ENCODE results near the gene NAE1.
A peak's percentile ranks its signal among the peaks of the same experiment; 100 is the strongest.

The NAE1 gene

GRCh38 chr16:66857437-66857836, 26.7 kb upstream of the NAE1 start:
- Mint-ChIP-seq H3K27me3 (no peaks in the 10 kb centered on the region), H3K4me1 (no peaks in the 10 kb centered on the region), H3K27ac (no peak overlapping the region), H3K4me3 (no peak overlapping the region), H3K9me3 (no peaks in the 10 kb centered on the region), H3K36me3 (ENCODE audit: low read depth) (no peaks in the 10 kb centered on the region)
- ATAC-seq (no peak), DNase-seq (no peak)

- DNase-seq (no peak), ATAC-seq (no peak)
- H3K27me3 Mint-ChIP-seq, result no peaks in the 10 kb centered on the region
- no peak overlapping the region for H3K4me3 Mint-ChIP-seq
- no peaks in the 10 kb centered on the region for H3K36me3 Mint-ChIP-seq (ENCODE audit: low read depth)
- H3K27ac Mint-ChIP-seq, result no peak overlapping the region
- H3K9me3 Mint-ChIP-seq, result no peaks in the 10 kb centered on the region
- H3K4me1 Mint-ChIP-seq, result no peaks in the 10 kb centered on the region
Observed at GRCh38 chr16:66856801-66857200, 26.0 kb upstream of the NAE1 start.

- DNase-seq (no peak), ATAC-seq (no peak)
- Mint-ChIP-seq H3K36me3 (ENCODE audit: low read depth) (no peaks in the 10 kb centered on the region), H3K27me3 (no peaks in the 10 kb centered on the region), H3K9me3 (no peaks in the 10 kb centered on the region), H3K4me1 (no peaks in the 10 kb centered on the region), H3K4me3 (no peak overlapping the region), H3K27ac (no peak overlapping the region)
Observed at GRCh38 chr16:66856184-66856730, 25.5 kb upstream of the NAE1 start.

GRCh38 chr16:66853261-66854139, 22.7 kb upstream of the NAE1 start:
- H3K9me3 Mint-ChIP-seq, result no peaks in the 10 kb centered on the region
- ATAC-seq, result no peak
- no peaks in the 10 kb centered on the region for H3K36me3 Mint-ChIP-seq (ENCODE audit: low read depth)
- no peak overlapping the region for H3K4me3 Mint-ChIP-seq
- DNase-seq, result no peak
- no peaks in the 10 kb centered on the region for H3K27me3 Mint-ChIP-seq
- H3K4me1 Mint-ChIP-seq, result no peaks in the 10 kb centered on the region
- no peak overlapping the region for H3K27ac Mint-ChIP-seq

- no peaks in the 10 kb centered on the region for H3K36me3 Mint-ChIP-seq (ENCODE audit: low read depth)
- ATAC-seq, result no peak
- H3K27me3 Mint-ChIP-seq, result peaks cover 7% of the 10 kb centered on the region
- DNase-seq, result no peak
- H3K27ac Mint-ChIP-seq, result no peak overlapping the region
- no peaks in the 10 kb centered on the region for H3K9me3 Mint-ChIP-seq
- H3K4me3 Mint-ChIP-seq, result no peak overlapping the region
- peaks cover 5% of the 10 kb centered on the region for H3K4me1 Mint-ChIP-seq
Observed at GRCh38 chr16:66851166-66851964, 20.6 kb upstream of the NAE1 start.

- Mint-ChIP-seq H3K27me3 (peaks cover 18% of the 10 kb centered on the region), H3K36me3 (ENCODE audit: low read depth) (no peaks in the 10 kb centered on the region), H3K9me3 (no peaks in the 10 kb centered on the region), H3K4me3 (no peak overlapping the region), H3K27ac (no peak overlapping the region), H3K4me1 (peaks cover 5% of the 10 kb centered on the region)
- DNase-seq (no peak), ATAC-seq (no peak)
Observed at GRCh38 chr16:66850115-66850815, 19.5 kb upstream of the NAE1 start.

GRCh38 chr16:66849549-66849948, 18.8 kb upstream of the NAE1 start:
- Mint-ChIP-seq H3K27ac (no peak overlapping the region), H3K9me3 (no peaks in the 10 kb centered on the region), H3K4me3 (no peak overlapping the region), H3K27me3 (peaks cover 22% of the 10 kb centered on the region), H3K4me1 (peaks cover 5% of the 10 kb centered on the region), H3K36me3 (ENCODE audit: low read depth) (no peaks in the 10 kb centered on the region)
- no peak for ATAC-seq
- DNase-seq, result no peak

- ATAC-seq (no peak), DNase-seq (no peak)
- Mint-ChIP-seq H3K27ac (no peak overlapping the region), H3K4me1 (peaks cover 5% of the 10 kb centered on the region), H3K27me3 (peaks cover 23% of the 10 kb centered on the region), H3K36me3 (ENCODE audit: low read depth) (no peaks in the 10 kb centered on the region), H3K4me3 (no peak overlapping the region), H3K9me3 (no peaks in the 10 kb centered on the region)
Observed at GRCh38 chr16:66849021-66849420, 18.2 kb upstream of the NAE1 start.

GRCh38 chr16:66848172-66848571, 17.4 kb upstream of the NAE1 start:
- H3K27ac Mint-ChIP-seq, result no peak overlapping the region

GRCh38 chr16:66847533-66848067, 16.8 kb upstream of the NAE1 start:
- no peak overlapping the region for H3K27ac Mint-ChIP-seq
- H3K4me3 Mint-ChIP-seq, result no peak overlapping the region
- peaks cover 8% of the 10 kb centered on the region for H3K4me1 Mint-ChIP-seq
- no peaks in the 10 kb centered on the region for H3K9me3 Mint-ChIP-seq
- peaks cover 37% of the 10 kb centered on the region for H3K27me3 Mint-ChIP-seq
- no peak for ATAC-seq
- H3K36me3 Mint-ChIP-seq (ENCODE audit: low read depth), result no peaks in the 10 kb centered on the region
- DNase-seq, result no peak

More at GRCh38 chr16:66848172-66848571, 17.4 kb upstream of the NAE1 start:
- Mint-ChIP-seq H3K4me3 (no peak overlapping the region), H3K27me3 (peaks cover 31% of the 10 kb centered on the region), H3K4me1 (peaks cover 8% of the 10 kb centered on the region), H3K36me3 (ENCODE audit: low read depth) (no peaks in the 10 kb centered on the region), H3K9me3 (no peaks in the 10 kb centered on the region)
- no peak for DNase-seq
- ATAC-seq, result no peak

GRCh38 chr16:66846831-66847230, 16.1 kb upstream of the NAE1 start:
- Mint-ChIP-seq H3K36me3 (ENCODE audit: low read depth) (no peaks in the 10 kb centered on the region), H3K4me1 (peaks cover 8% of the 10 kb centered on the region), H3K27me3 (peaks cover 39% of the 10 kb centered on the region), H3K4me3 (no peak overlapping the region), H3K27ac (no peak overlapping the region), H3K9me3 (no peaks in the 10 kb centered on the region)
- ATAC-seq, result no peak
- no peak for DNase-seq

- no peak for ATAC-seq
- Mint-ChIP-seq H3K27me3 (peaks cover 39% of the 10 kb centered on the region), H3K4me3 (no peak overlapping the region), H3K27ac (no peak overlapping the region), H3K36me3 (ENCODE audit: low read depth) (no peaks in the 10 kb centered on the region), H3K9me3 (no peaks in the 10 kb centered on the region), H3K4me1 (peaks cover 8% of the 10 kb centered on the region)
- DNase-seq, result no peak
Observed at GRCh38 chr16:66846266-66846665, 15.5 kb upstream of the NAE1 start.

GRCh38 chr16:66845791-66846221, 15.0 kb upstream of the NAE1 start:
- no peak overlapping the region for H3K27ac Mint-ChIP-seq
- peaks cover 8% of the 10 kb centered on the region for H3K4me1 Mint-ChIP-seq
- H3K4me3 Mint-ChIP-seq, result no peak overlapping the region
- H3K9me3 Mint-ChIP-seq, result no peaks in the 10 kb centered on the region
- ATAC-seq (no peak), DNase-seq (no peak)
- H3K36me3 Mint-ChIP-seq (ENCODE audit: low read depth), result no peaks in the 10 kb centered on the region
- peaks cover 39% of the 10 kb centered on the region for H3K27me3 Mint-ChIP-seq

GRCh38 chr16:66845080-66845410, 14.3 kb upstream of the NAE1 start:
- no peak overlapping the region for H3K27ac Mint-ChIP-seq
- H3K27me3 Mint-ChIP-seq, result peaks cover 41% of the 10 kb centered on the region
- DNase-seq, result no peak
- H3K36me3 Mint-ChIP-seq (ENCODE audit: low read depth), result no peaks in the 10 kb centered on the region
- ATAC-seq, result peak; percentile 16
- peaks cover 8% of the 10 kb centered on the region for H3K4me1 Mint-ChIP-seq
- H3K9me3 Mint-ChIP-seq, result no peaks in the 10 kb centered on the region
- no peak overlapping the region for H3K4me3 Mint-ChIP-seq
